NT2/D1 (cell line): ENCODE measurements around the gene RRBP1.

ENCODE experiments used
- YY1 ChIP-seq: IDR thresholded peaks from 2 replicates; pipeline ENCODE4 v1.6.1; 2011; ENCODE audit not compliant: insufficient read length, insufficient read depth
- ZNF274 ChIP-seq: IDR thresholded peaks from 2 replicates; pipeline ENCODE4 v1.6.1; 2011; ENCODE audit warnings: mild to moderate bottlenecking, low read depth, low read length

DNA sequence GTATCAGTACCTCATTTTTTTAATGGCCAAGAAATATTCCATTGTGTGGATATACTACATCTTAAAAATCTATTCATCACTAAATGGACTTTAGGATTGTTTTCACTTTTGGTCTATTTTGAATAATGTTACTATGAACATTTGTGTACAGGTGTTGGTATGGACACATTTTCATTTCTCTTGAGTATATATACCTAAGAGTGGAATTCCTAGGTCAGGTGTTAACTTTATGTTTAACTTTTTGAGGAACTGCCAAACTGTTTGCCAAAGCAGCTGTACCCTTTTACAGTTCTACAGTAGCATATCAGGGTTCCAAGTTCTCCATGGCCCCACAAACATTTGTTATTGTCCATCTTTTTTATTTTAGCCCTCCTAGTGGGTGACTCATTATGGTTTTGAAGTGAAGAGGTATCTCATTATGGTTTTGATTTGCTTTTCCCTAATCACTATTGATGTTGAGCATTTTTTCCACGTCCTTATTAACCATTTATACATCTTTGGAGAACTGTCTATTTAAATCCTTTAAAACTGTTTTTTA, 84.0 kb downstream of the RRBP1 start:
- no peak for TF ChIP-seq ZNF274
- TF ChIP-seq YY1: no peak
